ENCODE data around the gene LGI4.
"Not testable (repeated sequence)": the region's sequence is repeated elsewhere in the genome, so short reads cannot be mapped to it uniquely, and the experiment has no call there.

LGI4 gene

DNA sequence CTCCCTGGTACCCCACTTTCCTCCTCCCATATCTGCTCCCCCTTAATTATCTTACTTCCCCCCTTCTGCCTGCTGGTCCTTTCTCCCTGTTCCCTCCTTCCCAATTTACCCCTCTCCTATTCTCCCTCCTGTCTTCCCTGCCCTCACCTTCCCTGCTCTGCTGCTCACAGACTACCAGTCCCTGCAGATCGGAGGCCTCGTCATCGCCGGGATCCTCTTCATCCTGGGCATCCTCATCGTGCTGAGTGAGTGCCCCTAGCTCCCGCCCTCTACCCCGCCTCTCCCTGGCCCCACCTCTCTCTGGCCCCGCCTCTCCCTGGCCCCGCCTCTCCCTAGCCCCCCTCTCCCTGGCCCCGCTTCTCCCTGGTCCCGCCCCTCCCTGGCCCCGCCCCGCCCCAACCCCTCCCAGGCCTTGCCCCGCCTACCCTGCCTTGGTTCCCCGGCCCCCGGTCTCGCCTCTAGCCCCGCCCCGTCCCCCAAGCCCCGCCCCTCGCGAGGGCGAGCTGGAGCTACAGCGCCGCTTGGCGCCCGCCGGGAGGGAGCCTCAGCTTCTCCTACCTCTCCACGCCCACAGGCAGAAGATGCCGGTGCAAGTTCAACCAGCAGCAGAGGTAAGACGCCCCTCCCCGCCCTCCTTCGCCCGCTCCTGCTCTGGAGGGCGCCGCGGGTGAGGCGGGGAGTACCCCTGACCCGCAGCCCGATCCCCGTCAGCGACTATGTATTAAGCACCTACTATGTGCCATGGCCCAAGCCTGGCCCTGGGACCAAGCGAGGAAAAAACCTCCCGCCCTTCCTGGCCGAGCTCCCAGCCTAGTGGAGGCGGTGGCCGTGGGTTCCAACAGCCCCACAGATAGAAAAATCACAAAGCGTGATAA, 6.3 kb upstream of the LGI4 start:
- peak; percentile 97 for DNase-seq

DNA sequence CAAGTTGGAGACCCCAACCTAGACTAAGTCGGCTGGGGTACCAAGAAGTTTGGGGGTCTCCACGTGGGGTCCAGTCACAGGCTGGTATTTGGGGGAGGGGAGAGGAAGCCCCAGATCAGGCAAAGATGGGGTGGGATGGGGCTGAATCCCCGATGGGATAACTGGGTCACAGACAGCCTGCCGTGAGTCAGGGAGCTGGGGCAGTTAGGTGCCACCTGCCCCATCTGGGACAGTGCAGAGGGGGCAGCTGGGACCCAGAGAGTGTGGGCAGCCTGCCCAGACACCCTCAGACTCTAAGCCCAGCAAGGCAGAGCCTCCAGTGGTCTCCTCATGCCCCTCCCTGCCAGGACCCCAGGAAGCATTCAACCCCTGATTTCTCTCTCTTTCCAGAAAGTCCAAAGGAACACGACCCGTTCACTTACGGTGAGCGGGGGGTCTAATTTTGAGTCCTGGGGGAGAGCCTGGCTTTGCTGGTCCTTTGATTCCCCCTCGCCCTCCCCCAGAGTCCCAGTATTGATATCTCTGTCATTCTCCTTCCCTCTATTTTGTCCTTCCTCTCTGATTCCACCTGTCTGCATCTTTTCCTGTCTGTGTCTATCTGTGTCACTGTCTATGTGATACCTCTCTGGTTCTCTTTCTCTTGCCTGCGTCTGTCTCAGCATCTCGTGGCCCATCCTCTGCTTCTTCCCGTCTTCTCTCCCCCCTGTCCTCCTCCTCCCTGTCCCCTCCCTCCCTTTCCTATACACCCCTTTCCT, 5.5 kb upstream of the LGI4 start:
- DNase-seq = no peak

DNA sequence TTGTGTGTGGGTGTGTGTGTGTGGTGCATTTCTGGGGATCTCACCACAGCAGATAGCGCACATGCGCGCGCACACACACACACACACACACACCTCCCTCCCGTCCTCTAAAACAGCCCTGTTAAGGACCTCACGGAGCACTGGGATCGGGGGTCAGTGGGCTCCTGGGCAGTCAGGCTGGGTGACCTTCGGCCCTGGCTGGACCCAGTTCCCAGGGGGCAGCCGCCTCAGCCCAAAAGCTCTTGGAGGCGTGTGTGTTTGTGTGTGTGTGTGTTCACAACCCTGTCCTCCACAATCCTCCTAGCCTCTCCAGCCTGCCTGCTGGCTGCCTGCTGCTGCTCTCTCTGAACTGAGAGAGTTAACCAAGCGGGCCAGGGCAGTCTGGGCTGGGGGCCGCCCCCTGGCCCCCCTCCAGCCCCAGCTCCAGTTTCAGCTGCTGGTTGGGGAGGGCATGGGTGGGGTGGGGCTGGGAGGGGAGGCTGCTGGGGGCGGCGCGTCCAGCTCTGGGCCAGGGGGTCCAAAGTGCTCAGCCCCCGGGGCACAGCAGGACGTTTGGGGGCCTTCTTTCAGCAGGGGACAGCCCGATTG, 3.5 kb upstream of the LGI4 start, which contains the start of gene FXYD1:
Gene FXYD1, plus strand, starts transcription at position 520 of the 588 bp plus-strand sequence. CDS start 1,256 bp downstream, outside the sequence.
- DNase-seq = no peak

- DNase-seq = no peak
Observed at GRCh38 chr19:35136977-35137702, 2.3 kb upstream of the LGI4 start.

DNA sequence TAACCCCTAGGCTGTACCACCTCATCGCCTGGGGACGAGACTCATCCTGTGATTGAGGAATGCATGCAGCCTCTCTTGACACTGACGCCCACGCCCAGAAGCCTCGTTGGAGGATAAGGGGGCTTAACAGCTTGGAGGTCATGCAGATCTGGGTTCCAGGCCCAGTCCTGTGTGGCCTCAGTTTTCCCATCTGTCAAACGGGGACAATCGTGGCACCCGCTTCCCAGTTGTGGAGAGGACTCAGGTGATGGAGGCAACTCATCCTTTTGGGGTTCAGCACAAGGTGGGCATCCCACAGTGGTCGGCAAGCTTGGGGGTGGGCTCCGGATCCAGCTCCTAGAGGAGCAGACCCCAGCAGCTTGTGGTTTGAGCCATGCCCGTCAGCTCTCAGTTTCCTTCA, 1.4 kb upstream of the LGI4 start:
- DNase-seq = no peak

DNA sequence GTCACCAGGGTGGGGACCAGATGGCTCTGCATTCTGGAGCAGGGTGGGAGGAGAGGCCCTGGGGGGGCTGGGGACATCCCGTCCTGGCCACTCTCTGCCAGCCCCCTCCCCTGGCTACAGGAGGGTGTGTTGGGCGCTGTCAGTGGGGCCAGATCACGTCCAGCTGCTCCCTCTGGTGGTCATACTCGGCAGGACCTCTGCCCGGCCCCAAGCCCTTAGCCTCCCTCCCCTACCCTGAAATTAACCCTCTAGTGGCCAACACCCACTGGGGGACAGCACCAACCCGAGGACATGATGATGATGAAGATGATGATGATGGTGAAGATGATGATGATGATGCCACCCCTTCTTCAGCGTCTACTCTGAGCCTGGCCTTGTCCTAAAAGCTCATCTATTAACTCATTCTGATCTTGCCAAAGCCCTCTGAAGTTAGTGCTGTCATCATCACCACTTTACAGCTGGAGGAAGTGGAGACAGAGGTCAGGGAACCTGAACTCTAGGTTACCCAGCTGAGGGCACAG, 590 bp upstream of the LGI4 start:
- DNase-seq = peak; percentile 22

- no peak for DNase-seq
Observed at GRCh38 chr19:35133826-35134225, 1.0 kb downstream of the LGI4 start.

GRCh38 chr19:35132254-35132653, 2.6 kb downstream of the LGI4 start:
- no peak for DNase-seq

DNA sequence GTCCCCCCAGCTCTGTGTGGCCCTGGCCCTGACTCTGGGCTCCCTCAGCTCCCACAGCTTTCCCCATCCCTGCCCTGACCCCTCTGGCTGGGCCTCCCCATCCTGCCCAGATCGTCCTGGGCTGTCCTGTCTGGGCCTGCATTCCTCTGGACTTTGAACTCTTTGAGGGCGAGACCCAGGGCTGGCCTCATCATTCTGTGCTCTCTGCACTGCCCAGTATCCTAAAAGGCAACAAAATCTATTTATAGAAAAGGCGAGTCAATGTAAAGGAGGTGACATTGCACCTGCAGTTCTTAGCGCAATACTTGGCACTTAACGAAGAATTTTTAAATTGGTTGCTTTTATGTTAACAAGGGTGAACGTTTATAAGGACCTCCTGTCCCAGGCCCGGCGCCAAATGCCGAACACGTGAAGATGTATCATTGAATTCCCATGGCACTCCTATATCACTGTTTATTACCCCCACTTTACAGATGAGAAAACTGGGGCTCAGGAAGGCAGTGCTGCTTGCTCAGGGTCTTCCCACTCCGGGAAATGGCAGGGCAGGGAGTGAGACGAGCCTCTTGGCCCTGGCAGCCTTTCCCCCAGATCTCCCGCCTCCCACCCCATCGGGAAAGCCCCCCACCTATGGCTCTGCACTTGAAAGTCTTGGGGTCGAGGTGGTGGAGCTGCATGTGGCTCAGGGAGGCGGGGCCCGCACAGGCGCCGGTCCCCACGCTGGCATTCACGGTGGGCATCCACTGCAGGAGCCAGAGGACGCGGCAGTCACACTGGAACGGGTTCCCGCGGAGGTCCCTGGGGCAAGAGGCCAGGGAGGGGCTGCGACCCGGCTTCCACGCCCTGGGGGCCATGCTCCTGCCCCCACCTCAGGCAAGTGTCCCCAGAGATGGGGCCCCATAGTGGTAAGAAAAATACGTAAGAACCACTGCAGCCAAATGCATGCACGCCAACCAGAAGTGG, 3.8 kb downstream of the LGI4 start:
- no peak for DNase-seq

- DNase-seq = not testable (repeated sequence)
Observed at GRCh38 chr19:35129724-35130274, 5.1 kb downstream of the LGI4 start.

DNA sequence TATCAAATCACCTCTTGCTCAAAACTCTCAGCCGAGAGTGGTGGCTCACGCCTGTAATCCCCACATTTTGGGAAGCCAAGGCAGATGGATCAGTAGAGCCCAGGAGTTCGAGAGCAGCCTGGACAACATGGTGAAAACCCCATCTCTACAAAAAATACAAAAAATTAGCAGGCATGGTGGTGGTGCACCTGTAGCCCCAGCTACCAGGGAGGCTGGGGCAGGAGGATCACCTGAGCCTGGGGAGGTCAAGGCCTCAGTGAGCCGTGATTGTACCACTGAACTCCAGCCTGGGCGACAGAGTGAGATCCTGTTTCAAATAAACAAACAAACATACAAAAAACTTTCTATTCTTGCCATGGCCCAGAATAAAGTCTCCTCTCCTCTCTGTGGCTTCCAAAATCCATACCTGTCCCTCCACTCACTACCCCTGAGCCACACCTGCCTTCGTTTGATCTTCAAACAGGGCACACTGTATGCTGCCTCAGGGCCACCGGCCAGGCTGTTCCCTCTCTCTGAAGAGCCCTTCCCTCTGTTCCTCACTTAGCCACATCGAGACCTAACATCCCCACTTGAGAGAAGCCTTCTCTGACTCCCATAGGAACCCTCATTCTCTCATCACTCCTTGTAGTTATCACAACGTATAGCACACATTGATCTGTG, 6.3 kb downstream of the LGI4 start:
- no peak for DNase-seq

- no peak for DNase-seq
Observed at GRCh38 chr19:35127871-35128270, 7.0 kb downstream of the LGI4 start.

GRCh38 chr19:35126624-35126959, 8.3 kb downstream of the LGI4 start:
- no peak for DNase-seq

- no peak for DNase-seq
Observed at GRCh38 chr19:35125749-35126623, 8.9 kb downstream of the LGI4 start.

- no peak for DNase-seq
Observed at GRCh38 chr19:35125270-35125717, 9.6 kb downstream of the LGI4 start.

DNA sequence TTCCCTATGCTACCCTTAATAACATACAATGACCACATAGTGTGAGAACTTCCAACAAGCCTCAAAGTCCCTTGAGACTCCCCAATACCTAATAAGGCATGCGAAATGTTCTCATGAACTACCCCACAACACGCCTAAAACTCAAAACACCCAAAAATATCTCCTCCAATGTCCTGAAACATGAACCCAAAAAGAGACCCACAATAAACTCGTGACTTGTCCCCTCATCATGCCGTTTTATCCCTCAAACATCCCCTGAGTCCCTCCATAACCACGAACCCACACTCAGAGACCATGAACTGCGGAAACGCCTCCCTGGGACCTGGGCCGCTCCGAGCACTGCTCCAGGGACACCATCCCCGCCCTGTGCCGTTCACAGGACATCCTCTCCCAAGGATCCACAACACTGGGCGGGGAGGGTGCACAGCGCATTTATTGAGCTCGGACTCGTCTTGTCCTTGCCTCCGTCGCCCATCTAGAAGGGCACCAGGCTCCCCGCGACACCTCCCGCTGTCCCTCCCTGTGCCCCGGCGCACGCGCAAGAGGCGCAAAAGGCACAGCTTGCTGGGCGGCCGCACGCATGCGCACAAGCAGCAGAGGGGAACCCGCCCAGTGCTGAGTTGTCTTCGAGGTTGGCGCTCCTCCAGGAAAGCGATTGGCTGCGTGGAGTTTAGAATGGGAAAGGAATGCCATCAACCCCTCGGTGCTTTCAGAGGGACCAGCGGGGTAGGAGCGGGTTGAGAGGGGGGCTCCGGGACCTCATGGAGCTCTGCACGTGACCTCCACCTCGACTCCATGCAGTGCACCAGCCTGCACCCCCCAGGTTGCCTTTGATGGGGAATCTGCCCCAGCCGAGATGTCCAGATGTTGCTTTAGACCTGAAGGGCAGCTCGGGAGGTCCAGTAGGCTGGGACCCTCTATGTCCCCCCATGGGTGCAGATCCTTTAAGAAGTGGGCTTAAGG, 10.5 kb downstream of the LGI4 start:
- peak; percentile 83 for DNase-seq

- DNase-seq = no peak
Observed at GRCh38 chr19:35123573-35123972, 11.3 kb downstream of the LGI4 start.

All from effector CD8-positive, alpha-beta T cell (primary cell).